Hematopoietic multipotent progenitor cell treated with erythropoietin and hydrocortisone succinate and interleukin-3 and kit ligand, for 8 days (in vitro differentiated cells): ENCODE results near the gene FARS2.

Experiments
- DNase-seq: peaks from one replicate; pipeline ENCODE4 v3.0.0-alpha.2; 2015

FARS2 gene

DNA sequence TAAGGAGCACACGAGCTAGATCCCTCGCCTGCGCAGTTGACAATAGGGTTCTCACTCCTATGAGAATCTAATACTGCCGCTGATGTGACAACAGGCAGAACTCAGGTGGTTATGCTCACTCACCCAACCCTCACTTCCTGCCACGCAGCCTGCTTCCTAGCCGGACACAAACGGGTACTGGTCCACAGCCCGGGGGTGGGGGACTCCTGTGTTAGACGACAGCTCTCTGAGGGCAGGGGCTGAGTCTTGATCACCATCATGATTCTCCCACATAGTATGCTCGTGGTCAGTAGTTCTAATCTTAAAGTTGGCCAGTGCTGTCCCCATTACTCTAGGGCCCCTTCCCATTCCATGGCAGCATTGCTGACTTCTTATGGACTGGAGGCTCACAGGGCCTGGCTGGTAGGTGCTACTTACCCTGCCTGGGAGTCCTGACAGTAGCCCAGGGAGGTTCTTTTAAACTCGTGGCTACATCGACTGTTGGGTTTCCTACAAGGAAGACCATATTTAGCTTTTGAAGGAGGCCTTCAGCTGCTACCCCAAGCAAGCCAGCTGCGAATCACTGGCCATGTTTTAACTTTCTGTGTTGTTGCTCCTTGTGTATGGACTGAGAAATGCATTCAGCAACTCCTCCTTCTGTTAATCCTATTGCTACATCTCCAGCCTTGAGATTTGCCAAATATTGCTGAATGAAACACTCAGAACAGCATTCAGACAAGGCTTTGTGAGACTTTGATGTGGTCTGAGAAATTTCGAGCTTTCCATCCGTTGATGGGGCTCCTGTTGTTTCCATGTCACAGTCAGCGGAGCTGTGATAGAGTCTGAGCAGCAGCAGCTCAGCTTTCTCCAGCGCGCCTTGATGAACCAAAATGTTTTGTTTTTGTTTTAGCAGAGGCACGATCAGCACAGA lies 445.1 kb downstream of the FARS2 start:
- no peak for DNase-seq

DNA sequence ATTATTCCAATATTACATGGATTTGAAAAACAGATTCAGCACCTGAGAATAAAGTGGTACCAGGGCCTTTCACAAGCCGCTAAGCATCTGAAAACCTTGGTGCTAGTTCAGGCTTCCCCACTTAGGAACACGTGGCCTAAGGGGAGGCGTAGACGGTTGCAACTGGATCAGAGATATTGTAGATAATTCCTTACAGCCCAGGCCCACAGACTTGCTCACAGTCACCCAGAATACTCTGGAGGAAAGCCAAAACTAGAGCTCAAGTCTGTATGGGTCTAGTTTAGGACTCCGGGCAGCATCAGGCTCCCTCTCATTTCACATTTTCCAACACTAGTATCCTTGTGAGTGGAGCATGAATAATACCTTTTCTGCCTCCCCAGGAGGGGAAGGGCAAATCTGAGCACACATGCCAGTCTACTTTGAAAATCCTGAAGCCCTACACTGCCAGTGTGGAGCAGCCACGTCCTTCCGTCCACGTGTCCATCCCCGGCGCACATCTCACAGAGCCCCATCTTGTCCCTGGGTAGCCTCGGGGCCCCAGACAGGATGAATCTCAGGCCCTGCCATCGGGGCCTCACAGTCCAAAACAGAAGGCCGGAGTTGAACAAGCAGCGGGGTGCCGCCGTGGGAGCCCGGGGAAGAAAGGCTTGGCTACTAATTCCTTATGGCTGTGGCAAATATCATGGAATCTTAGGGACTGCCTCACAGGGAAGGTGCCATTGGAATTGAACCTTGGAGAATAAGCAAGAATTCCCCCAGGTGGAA lies 446.1 kb downstream of the FARS2 start:
- DNase-seq: no peak

DNA sequence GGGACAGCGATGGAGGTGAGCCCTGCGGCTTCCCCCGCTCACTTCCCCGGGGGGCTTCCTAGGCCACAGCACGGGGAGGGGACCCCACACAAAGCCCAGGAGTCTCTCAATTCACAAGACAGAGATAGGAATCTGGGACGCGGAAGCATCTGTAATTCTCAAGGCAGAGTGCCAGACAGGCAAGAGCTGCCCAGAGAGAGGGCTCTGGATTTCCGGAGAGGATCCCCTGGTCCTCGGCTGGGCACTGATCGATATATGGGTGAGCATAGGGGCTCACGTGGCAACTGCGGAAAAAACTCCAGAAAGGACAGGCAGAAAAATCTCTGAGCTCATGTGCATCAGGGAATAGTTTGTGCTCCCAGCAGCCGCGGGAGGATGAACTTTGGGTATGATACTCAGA lies 449.2 kb downstream of the FARS2 start:
- DNase-seq: no peak

GRCh38 chr6:5710936-5711335 lies 449.6 kb downstream of the FARS2 start:
- no peak for DNase-seq

DNA sequence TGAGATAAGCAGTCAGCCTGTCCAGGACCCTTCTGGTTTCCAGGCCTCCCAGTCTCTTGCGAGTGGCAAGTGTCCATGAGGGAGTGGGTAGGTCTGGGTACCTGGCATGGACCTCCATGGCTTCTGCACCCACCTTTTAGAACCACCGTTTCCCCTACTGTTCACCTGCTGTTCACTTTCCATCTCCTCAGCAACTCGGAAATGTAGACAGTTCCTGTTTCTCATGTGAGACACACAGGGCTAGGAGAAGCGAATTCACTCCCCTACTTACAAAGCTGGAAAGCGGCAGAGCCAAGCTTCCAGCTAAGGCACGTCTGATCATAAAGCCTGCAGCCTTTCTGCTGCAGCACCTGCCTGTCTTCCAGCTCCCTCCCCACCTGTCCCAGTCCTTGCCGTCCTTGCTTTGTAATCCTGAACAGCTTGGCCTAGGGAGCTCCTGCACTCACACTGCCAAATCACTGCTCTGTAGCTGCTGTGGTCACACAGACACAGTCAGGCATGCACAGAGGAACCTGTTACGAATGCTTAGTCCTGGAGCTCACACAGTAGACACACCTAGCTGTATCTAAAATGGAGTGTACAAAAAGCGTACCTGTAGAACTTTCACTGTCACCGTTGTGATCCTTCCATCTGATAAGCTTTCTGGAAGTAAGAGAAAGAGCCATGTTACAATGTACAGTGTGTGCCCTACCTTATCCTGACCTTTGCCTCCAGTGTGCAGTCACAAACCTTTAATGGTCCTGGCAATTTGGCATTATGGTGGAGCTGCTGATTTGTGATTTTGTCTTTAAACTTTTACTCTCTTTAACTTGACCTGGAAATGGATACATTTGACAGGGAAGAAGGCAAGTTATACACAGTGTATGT lies 451.3 kb downstream of the FARS2 start:
- DNase-seq: no peak

DNA sequence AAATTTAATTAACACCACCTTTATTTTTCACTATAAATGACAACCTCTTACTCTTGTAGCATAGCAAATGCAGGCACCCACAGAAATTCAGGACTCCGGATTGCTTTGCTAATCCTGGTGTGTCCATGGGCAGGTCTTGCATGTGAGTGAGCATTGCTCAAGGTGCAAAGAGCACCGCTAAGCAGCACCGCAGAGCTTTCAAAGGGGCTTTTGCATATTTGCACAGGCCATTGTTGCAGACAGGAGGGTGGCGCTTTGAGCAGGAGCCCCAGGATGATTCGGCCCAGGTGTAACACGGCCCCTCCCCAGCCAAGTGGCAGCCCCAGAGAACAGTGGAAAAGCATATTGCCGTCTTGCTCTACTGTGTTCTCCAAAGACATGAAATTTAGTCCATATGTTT lies 452.2 kb downstream of the FARS2 start:
- DNase-seq: no peak

GRCh38 chr6:5718231-5718947 lies 457.1 kb downstream of the FARS2 start:
- no peak for DNase-seq

DNA sequence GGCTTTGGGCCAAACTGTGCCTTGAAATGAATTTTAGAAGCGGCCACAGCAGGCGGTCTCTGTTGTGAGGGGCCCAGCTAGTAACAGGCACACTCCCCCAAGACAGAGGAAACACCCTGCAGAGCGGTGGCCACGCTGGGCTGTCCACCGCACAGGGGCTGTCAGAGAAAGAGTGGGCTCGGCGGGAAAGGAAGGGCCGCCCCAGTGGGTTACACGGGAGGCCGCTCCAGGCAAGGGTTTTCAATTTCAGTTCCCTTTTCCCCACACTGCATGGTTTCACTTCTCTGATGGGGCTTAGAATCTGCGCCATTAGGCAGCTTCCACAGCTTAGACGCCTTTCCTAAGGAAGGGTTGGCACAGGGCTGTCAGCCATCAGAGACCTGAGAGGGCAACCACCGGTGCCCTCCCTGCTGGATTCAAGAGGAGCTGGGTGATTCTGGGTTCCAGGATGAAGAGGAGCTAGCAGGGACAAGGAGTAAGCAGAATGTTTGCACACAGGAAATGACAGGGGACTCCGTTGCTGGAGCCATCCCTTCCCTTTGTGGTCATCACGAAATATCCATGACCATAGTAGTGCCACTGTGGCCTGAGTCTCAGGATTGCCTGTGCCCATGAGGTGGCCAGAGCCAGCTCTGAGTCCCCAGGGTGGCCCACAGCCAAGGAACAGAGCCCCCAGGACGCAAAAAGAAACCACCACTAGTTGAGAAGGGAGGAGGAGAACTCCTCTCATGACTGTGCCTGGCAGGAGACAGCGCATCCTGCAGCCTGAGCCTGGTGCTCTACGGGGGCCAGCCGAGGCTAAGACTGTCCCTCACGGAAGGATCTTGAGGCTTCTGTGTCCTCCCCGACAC lies 462.8 kb downstream of the FARS2 start:
- no peak for DNase-seq

- DNase-seq: no peak
Measured at GRCh38 chr6:5724911-5725310, 463.6 kb downstream of the FARS2 start.

DNA sequence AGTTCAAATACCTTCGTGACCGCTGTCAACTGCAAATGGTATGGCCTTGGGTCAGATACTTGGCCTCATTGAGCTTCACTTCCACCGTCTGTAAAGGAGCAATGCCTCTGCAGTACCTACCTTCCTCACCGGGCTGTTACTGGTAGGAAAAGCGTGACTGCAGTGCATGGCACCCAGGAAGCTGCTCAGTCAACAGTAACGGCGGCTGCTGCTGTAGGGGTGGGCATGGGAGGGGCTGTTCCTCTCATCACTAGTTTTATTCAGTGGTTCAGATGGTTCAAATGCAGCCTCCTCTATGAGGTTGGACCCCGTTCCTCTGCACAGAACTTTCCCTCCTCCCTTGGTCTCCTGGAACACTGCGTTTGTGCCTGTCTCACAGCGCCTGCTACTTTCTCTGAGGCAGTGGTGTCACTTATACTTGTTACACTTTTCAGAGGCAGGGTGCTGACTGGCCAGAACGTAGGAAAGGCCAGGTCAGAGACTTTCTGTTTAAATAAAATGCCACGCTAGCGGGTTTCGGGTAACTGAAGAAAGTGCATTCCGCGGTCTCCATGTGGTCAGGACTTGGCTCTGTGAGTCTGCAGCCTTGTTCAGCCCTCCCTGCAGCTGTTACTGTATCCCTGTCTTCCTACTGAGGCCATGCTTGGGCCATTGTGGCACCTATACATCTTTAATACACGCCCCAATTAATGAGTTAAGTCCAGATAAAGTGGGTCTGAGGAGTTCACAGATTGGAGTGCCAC lies 465.8 kb downstream of the FARS2 start:
- no peak for DNase-seq

GRCh38 chr6:5728351-5729079 lies 467.2 kb downstream of the FARS2 start:
- DNase-seq: no peak

DNA sequence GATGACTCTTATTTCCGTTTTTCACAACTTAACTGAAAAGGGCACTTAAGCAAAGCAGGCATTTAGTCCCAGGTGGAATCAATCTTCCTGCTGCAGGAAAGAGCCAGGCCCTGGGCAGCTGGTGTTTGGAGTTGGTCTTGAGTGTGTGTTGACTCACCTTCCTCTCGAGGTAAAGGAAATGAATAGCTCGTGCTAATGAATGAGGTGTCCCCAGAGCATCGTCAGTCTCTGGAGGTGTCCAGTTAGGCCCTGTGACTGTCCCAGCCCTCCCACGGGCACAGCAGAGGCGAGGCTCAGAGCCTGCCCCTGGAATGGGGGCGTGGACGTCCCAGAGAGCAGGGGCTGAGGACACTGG lies 467.7 kb downstream of the FARS2 start:
- no peak for DNase-seq

DNA sequence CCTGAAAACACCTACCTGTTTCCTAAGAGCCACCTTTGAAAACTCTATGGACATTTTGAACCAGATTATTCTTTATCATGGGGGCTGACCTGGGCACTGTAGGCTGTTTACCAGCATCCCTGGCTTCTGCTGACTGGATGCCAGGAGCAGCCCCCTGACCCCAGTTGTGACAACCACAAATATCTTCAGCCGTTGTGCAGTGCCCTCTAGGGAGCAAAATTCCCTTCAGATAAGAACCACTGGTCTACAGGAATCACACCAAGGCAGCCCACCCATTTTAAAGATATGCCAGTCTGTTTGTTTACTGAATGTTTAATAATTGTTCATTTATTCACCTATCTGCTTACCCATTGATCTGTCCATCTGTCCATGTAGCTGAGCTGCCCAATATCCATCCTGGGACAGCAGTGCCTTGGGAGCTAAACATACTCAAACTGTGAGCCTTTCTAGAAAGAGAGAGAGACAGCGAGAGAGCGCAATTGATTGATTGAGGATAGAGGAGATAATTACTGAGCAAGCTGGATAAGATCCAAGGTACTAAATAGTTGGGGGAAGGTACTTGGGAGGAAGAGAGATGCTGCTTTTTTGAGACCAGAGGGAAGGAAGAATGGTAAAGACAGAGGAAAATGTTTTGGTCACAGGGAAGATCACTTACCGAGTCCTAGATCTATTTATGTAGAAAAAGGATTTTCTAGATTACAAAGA lies 468.7 kb downstream of the FARS2 start:
- DNase-seq: no peak

DNA sequence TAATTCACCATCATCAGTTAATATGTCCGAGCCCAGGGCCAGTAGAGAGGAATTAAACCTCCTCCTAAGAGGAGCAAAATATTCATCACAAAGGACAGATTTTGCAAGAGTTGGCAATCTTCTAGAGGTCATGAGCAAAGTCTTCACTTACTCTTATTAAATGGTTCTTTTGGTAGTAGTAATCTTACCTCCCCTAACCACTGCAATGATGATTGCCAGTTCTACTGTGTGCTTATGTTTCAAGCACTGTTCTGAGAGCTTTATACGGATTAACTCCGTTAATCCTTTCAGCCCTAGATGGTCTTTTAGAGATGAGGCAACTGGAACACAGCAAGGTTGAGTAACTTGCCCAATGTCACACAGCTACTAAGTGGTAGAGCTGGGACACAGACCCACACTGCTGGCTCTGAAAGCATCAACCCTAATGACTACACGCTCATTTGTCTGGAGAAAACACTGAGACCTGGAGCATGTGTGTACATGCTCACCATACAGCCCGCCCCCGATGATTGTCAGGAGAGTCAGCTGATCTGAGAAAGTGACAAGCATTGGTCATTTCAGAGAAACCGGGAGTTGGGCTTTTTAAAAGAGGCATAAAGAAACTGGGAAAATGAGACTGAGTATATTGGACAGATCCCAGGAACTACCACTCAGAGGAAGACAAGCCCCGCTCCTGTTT lies 469.4 kb downstream of the FARS2 start:
- no peak for DNase-seq

DNA sequence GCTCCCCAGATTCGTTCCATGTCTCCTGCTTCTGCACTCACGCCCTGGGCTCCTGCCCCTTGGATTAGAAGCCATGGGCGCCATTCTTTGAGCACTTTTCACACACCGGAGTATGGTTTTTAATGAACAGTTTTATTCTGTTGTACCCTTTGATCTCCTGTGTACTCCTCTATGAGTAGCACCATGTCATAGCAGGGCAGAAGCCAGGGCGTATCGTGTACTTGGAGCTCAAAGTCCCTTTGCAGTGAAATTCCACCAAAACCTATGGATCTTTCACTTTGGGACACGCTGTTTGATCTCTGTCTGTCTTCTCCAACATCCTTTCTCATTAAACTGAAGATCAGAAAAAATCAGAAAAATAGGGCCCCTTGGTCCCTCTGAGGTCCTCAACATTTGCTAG lies 470.1 kb downstream of the FARS2 start:
- DNase-seq: no peak

- no peak for DNase-seq
Measured at GRCh38 chr6:5732496-5732895, 471.2 kb downstream of the FARS2 start.

- no peak for DNase-seq
Measured at GRCh38 chr6:5736016-5736738, 474.9 kb downstream of the FARS2 start.

DNA sequence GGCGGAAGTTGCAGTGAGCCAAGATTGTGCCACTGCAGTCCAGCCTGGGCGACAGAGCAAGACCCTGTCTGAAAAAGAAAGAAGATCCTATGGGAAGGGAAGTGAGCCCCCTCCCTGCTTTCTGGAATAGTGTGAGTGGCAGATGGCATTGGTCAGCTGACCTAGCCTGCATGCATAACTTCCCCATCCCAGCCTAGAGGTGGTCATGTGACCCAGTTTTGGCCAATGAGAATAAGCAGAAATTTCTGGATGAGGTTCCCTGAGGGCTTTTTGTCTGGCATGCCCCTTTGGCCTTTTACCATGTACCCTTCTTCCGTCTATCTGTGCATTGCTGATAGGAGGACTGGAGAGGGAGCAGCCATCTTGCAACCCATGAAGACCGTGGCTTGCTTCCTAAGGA lies 476.1 kb downstream of the FARS2 start:
- no peak for DNase-seq
